DND-41 (cell line): ENCODE measurements around the gene GSTO1.

ENCODE experiments used
- ATAC-seq: fragments of 200-7000 bp; cut with Tn5 transposase; 3 replicates; pipeline ENCODE4 v1.9.1; 2021; ENCODE audit warnings: low read depth; ENCODE audit not compliant: insufficient read depth
- DNase-seq: peaks from one replicate; pipeline ENCODE4 v3.0.0-alpha.2; 2020
- H2AFZ ChIP-seq: 2 replicates; pipeline ENCODE4 v1.6.0; 2012; ENCODE audit warnings: low read depth, low read length
- H3K27ac ChIP-seq: 2 replicates; pipeline ENCODE4 v1.5.1; 2012; ENCODE audit warnings: low read length, inconsistent platforms
- H3K27me3 ChIP-seq: fragments of 200-600 bp; sonication (generic); 2 replicates; pipeline ENCODE4 v1.6.0; 2012; ENCODE audit warnings: low read length, mild to moderate bottlenecking, inconsistent platforms; ENCODE audit not compliant: insufficient read depth, poor library complexity
- H3K36me3 ChIP-seq: 2 replicates; pipeline ENCODE4 v1.5.1; 2012; ENCODE audit warnings: low read length, inconsistent platforms; ENCODE audit not compliant: insufficient read depth
- H3K4me1 ChIP-seq: 2 replicates; pipeline ENCODE4 v1.5.1; 2012; ENCODE audit warnings: mild to moderate bottlenecking, low read length; ENCODE audit not compliant: insufficient read depth
- H3K4me2 ChIP-seq: 2 replicates; pipeline ENCODE4 v1.6.0; 2012; ENCODE audit warnings: mild to moderate bottlenecking, moderate library complexity, low read length, inconsistent platforms; ENCODE audit not compliant: insufficient read depth
- H3K4me3 ChIP-seq, 2 experiments: fragments of 200-600 bp in 1 of 2; shearing (Covaris generic) in 1 of 2; 2 replicates each; pipeline ENCODE4 v1.5.1; 2012 to 2016; ENCODE audit warnings: inconsistent platforms in 2 of 2, low read length in 2 of 2, mild to moderate bottlenecking in 2 of 2, low read depth in 1 of 2, moderate library complexity in 1 of 2
- H3K79me2 ChIP-seq: 2 replicates; pipeline ENCODE4 v1.6.0; 2012; ENCODE audit warnings: low read length, inconsistent platforms; ENCODE audit not compliant: insufficient read depth
- H3K9ac ChIP-seq: 2 replicates; pipeline ENCODE4 v1.6.0; 2012; ENCODE audit warnings: low read depth, mild to moderate bottlenecking, inconsistent platforms, low read length, moderate library complexity
- H3K9me3 ChIP-seq: 2 replicates; pipeline ENCODE4 v1.5.1; 2012; ENCODE audit warnings: low read length, moderate library complexity, mild to moderate bottlenecking, inconsistent platforms; ENCODE audit not compliant: insufficient read depth, severe bottlenecking
- H4K20me1 ChIP-seq: 2 replicates; pipeline ENCODE4 v1.6.0; 2012; ENCODE audit warnings: low read length; ENCODE audit not compliant: insufficient read depth
- EZH2 ChIP-seq: IDR thresholded peaks from 3 replicates; pipeline ENCODE4 v1.6.1; 2012; ENCODE audit warnings: borderline replicate concordance, low read depth, mild to moderate bottlenecking, moderate library complexity, low read length, inconsistent platforms; ENCODE audit not compliant: severe bottlenecking
- TF ChIP-seq, protein P1 (sequence below): IDR thresholded peaks from 2 replicates; pipeline ENCODE4 v1.5.1; 2012; ENCODE audit warnings: borderline replicate concordance, low read length, moderate library complexity, mild to moderate bottlenecking; ENCODE audit not compliant: poor library complexity, severe bottlenecking; ENCODE audit errors: extremely low read depth

Gene GSTO1

DNA sequence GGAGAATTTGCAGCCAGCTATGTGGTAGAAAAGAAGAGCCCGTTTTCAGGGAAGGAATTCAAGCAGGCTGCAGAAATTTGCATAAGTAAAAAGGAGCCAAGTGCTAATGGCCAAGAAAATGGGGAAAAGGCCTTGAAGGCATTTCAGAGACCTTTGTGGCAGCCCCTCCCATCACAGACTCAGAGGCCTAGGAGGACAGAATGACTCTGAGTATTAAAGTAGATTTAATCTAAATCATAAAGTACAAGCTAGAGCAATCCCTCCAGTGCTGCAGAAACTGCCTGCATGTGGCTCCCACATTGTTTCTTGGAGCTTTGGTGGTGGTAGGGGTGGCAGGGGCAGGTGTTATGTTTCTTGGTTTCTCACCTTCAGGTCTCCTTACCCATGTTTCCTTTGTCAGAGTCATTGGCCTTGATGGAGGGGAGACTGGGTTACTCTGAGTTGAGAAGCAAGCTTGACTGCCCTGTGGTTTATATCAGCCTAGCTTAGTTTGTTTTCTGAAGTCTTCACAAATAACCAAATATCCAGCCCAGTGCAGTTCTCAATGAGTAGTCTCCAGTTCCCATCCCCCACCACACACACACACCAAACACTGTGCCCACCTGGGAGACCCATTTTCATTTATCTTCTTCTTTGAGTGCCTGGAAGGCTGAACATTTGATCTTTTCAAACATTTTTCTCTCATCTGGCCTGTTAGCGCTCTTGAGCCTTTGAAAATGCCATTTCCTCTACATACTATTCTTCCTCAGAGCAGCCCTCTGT is 49.1 kb downstream of the GSTO1 start:
- TF ChIP-seq, protein P1, sequence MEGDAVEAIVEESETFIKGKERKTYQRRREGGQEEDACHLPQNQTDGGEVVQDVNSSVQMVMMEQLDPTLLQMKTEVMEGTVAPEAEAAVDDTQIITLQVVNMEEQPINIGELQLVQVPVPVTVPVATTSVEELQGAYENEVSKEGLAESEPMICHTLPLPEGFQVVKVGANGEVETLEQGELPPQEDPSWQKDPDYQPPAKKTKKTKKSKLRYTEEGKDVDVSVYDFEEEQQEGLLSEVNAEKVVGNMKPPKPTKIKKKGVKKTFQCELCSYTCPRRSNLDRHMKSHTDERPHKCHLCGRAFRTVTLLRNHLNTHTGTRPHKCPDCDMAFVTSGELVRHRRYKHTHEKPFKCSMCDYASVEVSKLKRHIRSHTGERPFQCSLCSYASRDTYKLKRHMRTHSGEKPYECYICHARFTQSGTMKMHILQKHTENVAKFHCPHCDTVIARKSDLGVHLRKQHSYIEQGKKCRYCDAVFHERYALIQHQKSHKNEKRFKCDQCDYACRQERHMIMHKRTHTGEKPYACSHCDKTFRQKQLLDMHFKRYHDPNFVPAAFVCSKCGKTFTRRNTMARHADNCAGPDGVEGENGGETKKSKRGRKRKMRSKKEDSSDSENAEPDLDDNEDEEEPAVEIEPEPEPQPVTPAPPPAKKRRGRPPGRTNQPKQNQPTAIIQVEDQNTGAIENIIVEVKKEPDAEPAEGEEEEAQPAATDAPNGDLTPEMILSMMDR = no peak
- TF ChIP-seq EZH2 = no peak
- DNase-seq (no peak), ATAC-seq (no peak)
- Histone ChIP-seq H3K9ac (no peak overlapping the region), H3K27ac (no peak overlapping the region), H3K4me2 (no peak overlapping the region), H3K9me3 (no peaks in the 10 kb centered on the region), H4K20me1 (peaks cover 16% of the 10 kb centered on the region), H3K36me3 (no peaks in the 10 kb centered on the region), H2AFZ (no peak overlapping the region), H3K27me3 (peaks cover 5% of the 10 kb centered on the region), H3K79me2 (no peaks in the 10 kb centered on the region), H3K4me1 (0 out of 2 replicates have a peak, but pooled peaks cover 2% of the 10 kb centered on the region), H3K4me3 (no peak overlapping the region)

DNA sequence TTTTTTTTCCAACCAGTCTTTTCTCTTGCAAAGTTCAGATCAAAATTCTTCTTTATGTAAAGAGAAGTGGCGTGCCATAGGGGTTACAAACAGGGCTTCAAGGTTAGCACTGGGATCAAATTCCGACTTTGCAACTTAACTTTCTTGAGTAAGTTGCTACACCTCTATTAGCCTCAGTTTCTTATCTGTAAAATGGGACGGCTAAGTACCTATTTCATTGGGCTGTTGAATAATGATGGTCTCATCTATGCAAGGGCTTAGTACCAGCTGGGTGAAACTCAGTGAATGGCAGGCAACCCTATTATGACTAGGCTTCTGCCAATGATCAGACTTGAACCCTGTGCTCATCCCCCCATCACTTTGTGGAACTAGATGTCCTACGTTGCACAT is 49.7 kb downstream of the GSTO1 start:
- Histone ChIP-seq H3K27me3 (no peaks in the 10 kb centered on the region), H3K27ac (no peak overlapping the region), H3K4me1 (0 out of 2 replicates have a peak, but pooled peaks cover 2% of the 10 kb centered on the region), H3K9ac (no peak overlapping the region), H3K4me2 (no peak overlapping the region), H2AFZ (no peak overlapping the region), H4K20me1 (peaks cover 16% of the 10 kb centered on the region), H3K36me3 (no peaks in the 10 kb centered on the region), H3K9me3 (no peaks in the 10 kb centered on the region), H3K79me2 (no peaks in the 10 kb centered on the region), H3K4me3 (no peak overlapping the region)
- no peak for DNase-seq
- TF ChIP-seq EZH2 = no peak
- TF ChIP-seq, protein P1 = no peak
- no peak for ATAC-seq

DNA sequence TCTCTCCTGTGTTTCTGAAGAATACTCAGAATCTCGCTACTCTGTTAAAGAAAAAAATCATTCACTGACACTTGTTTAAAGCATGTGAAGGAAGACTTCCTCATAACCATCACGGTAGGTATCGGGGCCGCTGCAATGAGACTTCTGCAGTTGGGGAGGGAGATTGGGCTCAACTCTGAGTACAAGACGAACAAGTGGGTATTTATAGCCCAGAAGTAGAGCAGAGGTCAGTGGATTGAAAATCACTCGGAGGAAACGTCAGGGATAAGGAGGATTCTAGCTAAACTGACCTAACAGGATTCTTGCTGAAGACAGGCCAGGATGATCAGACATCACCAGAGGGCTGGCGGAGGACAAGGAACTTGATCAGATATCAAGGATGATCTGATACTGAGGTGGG is 50.2 kb downstream of the GSTO1 start:
- no peaks in the 10 kb centered on the region for H3K27me3 ChIP-seq

More for the DNA sequence above, 50.2 kb downstream of the GSTO1 start:
- no peaks in the 10 kb centered on the region for H3K79me2 ChIP-seq
- no peak for TF ChIP-seq EZH2
- TF ChIP-seq, protein P1 = no peak
- no peak overlapping the region for H3K4me2 ChIP-seq
- H3K4me3 ChIP-seq = no peak overlapping the region
- H3K27ac ChIP-seq = no peak overlapping the region
- peaks cover 17% of the 10 kb centered on the region for H4K20me1 ChIP-seq
- H3K36me3 ChIP-seq = peaks cover 1% of the 10 kb centered on the region; the same call in 1 of the 2 replicates
- H2AFZ ChIP-seq = no peak overlapping the region
- ATAC-seq = no peak
- H3K4me1 ChIP-seq = no peaks in the 10 kb centered on the region
- no peaks in the 10 kb centered on the region for H3K9me3 ChIP-seq
- no peak overlapping the region for H3K9ac ChIP-seq
- no peak for DNase-seq
